Right ventricle myocardium superior (tissue), 1 donor: Measurements from ENCODE around the gene SPPL2C. TPM values are rescaled to one million over a fixed set of nuclear protein-coding genes. Genes with fewer than 3 reads are reported as not detected.

Source experiments
- ATAC-seq: fragments of 200-7000 bp; cut with Tn5 transposase; one replicate; pipeline ENCODE4 v1.9.1; 2020; ENCODE audit warnings: mild to moderate bottlenecking; ENCODE audit not compliant: poor library complexity
- DNase-seq: peaks from one replicate; pipeline ENCODE4 v3.0.0-alpha.2; 2020
- intact Hi-C: fragments of 100-400 bp; cut with DNase I; formaldehyde crosslinking; loops from one replicate; pipeline ENCODE4 v1.11.2; 2022
- total RNA-seq: library from RNA; stranded (reverse); fragmentation: NEBNext Ultra II Directional; extraction: Animal tissue kit (Norgen Biotek cat#: 25700); gene quantifications from one replicate; pipeline ENCODE4 v1.2.1, GENCODE V29; 2021
- donor health status: DM: no; HTN: yes; CAD: no; lungs with severe emphysema.

SPPL2C gene
- total RNA-seq, 1 donor from 2014 or later = not detected

DNA sequence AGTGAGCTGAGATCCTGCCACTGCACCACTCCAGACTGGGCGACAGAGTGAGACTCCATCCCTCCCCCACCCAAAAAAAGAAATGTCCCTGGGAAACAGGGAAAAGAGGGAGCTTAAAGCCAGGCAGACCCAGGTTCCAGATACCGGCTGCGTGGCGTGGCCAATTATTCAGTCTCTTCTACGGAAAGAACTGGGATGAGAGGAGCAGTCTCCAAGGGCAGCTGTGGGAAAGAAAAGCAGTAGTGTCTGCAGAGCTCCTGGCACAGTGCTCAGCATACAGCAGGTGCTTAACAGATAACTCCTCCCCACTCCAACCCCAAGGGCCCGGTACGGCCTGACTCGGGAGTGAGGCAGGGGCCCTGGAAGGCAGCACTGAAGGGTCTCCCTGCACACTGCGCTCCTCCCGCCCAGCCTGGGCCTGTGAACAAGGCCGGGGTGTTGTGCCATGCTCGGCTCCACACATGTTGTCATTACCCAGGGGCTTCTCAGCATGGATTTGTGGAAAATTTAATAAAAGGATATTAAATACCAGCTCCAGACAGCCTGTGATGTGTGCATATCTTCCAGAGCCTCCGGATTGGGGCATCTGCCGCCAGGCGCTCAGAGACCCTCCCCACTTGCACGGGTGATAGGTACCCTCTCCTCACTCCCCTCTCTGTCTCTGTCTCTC lies 17.6 kb upstream of the SPPL2C start:
- ATAC-seq (no peak), DNase-seq (no peak)
- intact Hi-C loops = no loop called here

DNA sequence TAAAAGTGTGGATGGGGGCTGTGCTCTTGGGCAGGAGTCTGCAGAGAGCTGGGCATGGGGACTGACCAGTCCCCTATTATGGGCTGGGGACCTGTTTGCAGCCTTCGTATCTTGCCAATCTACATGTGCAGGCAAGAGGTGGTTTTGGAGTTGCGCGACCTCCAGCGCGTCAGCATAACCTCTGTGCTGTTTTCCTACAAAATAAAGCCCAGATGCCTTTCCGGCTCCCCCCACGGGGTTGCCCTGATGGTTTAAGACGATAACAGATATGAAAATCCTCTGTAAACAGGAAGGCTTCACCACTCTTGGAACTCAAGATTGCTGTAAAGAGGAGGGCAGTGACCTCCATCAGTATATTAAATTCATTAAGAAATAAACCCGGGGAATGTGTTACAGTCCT lies 16.5 kb upstream of the SPPL2C start:
- DNase-seq (no peak), ATAC-seq (no peak)
- intact Hi-C loops = no loop called here

DNA sequence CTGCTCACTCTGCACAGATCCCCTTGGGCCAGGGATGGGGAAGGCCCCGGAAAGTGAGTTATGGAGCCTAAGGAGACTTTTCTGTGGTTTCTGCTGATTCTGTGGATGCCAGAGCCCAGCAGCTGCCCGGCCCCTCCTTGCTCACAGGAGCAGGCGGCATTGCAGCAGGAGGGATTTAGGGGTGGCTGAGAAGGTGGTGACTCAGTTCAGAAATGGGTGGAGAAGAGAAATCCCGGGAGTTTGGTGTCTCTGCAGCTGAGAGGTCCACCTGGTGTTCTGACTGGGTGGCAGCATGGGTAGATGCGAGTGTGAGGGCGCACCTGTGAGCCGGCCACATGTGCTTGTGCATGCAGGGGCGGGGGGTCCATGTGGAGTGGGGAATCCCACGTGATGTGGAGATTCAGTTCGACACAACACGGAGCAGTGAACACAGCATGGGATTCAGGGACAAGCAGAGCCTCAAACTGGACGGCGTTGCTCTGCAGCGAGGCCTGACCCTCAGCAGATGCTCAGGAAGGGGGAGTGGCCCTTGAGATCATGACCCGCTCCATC lies 16.0 kb upstream of the SPPL2C start:
- intact Hi-C loops = no loop called here
- ATAC-seq = no peak

DNA sequence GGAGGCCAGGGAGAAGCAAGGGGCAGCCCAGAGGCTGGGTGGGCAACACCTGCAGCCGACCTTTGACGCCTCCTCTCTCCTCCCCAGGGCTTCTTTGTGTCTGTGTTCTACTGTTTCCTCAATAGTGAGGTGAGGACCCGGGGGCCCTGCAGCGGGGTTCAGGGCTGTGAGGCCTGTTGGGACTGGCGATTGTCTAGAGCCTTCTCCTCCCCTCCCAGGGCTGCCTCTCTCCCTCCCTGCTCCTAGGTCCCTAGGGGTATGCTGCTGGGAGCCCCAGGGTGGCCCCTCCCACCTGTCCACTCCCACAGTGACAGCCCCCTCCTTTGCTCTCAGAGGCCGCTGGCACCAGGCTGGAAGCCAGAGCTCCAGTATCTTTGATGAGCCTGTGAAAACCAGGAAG lies 10.8 kb upstream of the SPPL2C start:
- intact Hi-C loops = loop anchor here (2.0 kb wide), 1 partner anchor 193 kb away; no protein-coding TSS in a partner anchor
- DNase-seq (no peak), ATAC-seq (no peak)

More for the DNA sequence above, 16.0 kb upstream of the SPPL2C start:
- no peak for DNase-seq

DNA sequence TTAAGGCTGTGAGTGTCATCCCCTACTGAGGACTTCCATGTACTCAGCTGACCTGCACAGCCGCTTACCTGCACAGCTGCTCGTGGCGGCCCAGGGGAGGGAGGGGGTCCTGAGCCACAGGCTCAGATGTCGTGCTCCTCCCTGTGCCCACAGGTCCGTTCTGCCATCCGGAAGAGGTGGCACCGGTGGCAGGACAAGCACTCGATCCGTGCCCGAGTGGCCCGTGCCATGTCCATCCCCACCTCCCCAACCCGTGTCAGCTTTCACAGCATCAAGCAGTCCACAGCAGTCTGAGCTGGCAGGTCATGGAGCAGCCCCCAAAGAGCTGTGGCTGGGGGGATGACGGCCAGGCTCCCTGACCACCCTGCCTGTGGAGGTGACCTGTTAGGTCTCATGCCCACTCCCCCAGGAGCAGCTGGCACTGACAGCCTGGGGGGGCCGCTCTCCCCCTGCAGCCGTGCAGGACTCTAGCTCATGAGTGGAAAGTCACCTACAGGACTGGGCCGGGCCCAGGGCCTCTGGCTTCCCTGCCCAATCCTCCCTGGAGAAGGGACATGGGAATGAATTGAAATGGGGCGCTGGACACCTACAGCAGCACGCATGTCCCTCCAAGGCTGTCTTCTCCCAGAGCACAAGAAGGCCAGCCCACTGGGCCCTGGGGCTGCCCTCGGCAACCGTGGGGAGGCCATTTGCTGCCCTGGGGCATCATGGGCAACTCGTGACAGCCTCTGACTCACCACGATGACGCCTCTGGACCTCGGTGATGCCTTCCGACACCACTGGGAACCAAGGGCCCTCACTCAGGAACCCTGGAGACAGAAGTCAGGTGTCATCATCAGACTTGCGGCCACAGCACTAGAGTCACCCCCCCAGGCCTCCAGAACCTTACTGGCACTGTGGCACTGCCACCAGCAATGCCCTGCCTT lies 9.9 kb upstream of the SPPL2C start:
- intact Hi-C loops = no loop called here
- DNase-seq (no peak), ATAC-seq (no peak)

DNA sequence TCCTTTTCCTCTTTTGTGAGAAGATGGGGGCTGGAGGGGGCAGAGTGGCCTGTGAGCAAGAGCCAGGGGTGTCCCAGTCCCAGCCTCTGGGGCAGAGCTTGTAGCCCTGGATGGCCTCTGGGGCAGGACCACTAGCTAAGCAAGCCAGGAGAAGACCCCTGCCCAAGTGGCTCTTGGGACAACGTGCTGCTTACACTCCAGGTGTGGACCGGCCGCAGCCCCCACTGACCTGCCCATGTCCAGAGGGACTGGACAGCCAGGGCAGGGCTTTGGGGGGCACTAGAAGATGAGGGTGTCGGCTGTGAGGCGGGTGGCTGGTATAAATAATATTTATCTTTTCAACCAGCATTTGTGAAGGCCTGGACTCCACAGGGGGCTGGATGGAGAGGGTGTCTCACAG lies 9.2 kb upstream of the SPPL2C start:
- intact Hi-C loops = no loop called here
- ATAC-seq = no peak
- no peak for DNase-seq

DNA sequence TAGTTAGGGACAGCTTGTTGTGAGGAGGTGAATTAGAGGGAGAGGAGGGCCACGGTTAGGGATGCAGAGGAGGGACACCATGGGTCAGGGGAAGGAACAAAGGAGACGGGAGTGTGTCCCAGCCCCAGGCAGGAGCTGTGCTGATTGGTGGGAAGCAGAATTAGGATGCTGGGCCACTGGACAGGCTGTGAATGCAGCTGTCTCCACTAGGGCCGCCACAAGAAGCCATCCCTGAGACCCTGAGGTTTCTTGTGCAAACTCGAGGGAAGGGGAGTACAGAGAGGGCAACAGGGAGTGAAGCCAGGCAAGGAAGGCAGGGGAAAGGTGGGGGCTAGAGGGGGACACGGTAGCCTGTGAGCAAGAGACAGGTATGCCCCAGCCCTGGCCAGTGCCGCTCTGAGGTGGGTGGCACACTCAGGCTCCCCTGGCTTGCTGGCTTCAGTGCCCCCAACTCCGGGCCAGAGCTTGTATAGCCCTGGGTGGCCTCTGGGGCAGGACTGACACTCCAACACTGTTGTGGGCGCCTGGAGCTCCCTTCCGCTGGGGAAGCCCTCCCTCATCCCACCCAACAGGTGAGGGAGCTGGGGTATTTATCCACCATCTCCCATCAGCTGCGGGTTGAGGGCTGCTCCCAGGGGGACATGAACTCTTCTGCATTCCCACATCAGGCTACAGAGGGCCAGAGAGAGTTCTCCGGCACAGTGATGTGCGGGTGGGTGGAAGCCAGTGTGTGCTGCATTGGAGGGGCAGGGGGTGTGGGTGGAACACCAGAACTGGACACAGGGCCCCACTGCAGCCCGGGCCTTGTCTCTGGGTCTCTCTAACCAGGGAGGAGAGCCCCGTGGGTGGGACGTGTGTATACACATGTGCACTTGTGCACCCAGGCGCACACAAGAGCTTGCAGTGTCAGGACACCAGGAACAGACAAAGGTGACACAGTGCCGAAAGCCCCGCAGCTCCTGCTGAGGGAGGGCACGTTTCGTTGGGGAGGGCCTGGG lies 8.3 kb upstream of the SPPL2C start:
- intact Hi-C loops = no loop called here
- ATAC-seq = no peak
- DNase-seq = no peak

DNA sequence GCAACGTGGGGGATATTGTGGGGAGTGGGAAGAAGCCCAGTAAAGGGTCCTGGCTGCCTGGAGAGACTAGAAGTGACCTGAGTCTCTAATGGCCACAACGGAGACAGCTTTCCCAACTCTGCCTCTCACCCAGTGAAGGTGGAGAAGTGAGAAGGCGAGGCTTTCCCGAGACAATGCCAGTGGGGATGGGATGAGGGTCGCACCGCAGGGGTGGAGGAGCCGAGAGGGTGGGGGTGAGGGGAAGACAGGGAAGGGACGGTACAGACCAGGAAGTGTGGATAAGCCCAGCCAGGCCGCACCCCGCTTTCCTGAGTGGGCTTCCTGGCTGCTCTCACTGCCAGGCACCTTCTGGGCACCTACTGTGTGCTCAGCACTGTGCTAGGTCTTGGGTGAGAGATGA lies 7.5 kb upstream of the SPPL2C start:
- DNase-seq = no peak
- ATAC-seq = no peak
- intact Hi-C loops = no loop called here

DNA sequence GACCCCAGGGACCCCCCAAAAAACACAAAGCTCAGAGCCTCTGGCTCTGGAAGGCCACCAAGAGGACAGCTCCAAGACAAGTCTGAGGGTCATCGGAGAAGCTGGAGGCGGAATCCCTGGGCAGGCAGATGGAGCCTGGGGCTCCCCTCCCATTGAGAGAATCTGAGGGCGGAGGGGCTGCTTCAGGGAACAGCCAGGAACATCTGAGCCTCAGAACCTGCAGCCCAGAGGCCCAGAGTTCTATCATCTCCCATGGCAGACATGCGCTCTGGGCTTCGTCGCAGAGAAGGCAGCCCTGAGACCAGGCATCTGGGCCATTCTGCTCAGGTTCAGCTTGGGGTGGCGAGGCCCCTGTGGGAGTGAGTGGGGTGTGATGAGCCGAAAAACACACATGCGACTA lies 7.1 kb upstream of the SPPL2C start:
- intact Hi-C loops = no loop called here

DNA sequence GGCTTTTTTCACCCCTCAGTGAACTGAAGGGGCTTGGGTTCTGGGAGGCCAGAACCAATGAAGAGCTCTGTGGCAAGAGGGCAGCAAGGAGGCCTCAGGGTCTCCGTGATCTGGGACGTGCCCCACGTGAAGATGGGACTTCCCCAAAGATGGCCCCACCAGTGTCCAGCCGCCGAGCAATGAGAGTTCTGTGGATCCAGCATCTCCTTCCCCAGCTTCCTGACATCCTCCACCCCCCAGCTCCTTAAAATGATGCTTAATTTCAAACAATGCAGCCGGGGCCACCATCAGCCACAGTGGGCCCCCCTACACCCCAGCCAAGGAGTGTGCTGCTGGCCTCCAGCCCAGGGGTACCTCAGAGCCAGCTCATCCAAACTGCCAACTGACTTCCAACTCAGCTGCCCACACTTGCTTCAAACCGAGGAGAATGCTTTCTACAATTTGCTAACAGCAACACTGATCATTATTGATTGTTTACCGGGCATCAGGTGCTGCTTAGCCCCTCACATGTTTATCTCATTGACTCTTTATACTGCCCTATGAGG lies 5.9 kb upstream of the SPPL2C start:
- DNase-seq (no peak), ATAC-seq (no peak)
- intact Hi-C loops = no loop called here

More for the DNA sequence above, 7.1 kb upstream of the SPPL2C start:
- DNase-seq = no peak
- ATAC-seq = no peak

DNA sequence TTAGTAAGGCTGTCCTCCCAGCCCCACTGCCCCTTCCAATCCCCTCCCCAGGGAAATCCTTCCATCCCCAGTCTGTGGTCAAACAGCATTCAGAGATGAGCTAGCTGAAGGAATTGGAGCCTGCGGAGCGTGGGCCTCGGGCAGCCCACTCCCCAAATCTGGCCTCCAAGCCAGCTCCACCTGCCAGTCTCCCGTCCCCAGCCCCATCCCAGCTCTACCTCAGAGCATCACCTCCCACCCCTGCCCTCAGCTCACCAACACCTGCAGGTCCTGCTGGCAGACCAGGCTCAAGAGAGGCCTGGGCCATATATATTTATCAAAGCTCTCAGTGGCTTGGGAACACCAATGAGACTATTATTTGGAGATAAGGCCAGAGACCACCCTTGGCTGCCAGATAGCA lies 5.2 kb upstream of the SPPL2C start:
- ATAC-seq (no peak), DNase-seq (no peak)
- intact Hi-C loops = no loop called here

DNA sequence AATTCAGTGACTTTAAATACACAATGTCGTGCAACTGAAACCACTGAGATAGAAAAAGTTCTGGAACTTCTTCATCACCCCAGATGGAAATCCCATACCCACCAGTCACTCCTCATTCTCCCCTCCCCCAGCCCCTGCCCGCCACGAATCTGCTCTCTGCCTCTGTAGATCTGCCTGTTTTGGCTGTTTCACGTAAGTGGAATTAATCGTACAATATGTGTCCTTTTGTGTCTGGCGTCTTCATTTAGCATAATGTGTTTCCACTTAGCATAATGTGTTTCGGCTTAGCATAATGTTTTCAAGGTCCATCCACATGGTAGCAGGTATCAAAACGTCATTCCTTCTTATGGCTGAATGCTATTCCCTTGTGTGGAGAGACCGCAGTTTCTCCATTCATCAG lies 3.5 kb upstream of the SPPL2C start:
- ATAC-seq (no peak), DNase-seq (no peak)
- intact Hi-C loops = no loop called here

DNA sequence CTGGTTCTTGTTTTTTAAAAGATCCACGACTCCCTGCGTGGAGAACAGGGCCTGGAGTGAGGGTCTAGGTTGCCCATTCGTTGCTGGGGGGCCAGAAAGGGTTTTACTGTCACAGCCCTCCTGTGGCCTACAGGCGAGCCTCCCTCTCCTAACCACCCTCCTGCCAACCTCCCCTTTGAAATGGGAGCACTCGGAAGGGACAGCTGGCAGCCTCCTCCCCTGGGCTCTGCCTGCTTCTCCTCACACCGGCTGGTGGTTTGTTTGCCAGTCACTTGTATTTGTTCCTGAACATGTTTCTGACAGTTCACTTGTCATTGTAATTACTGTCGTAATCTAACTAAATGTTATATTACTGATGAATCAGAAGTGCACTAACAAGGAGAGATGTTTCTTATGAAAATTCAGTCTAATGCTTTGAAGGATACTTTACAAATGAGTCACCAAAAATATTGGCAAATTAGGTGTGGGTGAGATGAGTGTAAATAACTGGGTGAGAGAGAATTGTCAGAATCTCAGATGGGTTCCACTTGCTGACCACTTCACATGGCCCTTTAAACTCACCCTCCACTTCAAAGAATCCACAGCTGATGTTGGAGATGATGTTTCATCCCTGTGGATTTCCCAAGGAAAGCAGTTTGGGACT lies 2.7 kb upstream of the SPPL2C start:
- ATAC-seq = no peak
- intact Hi-C loops = no loop called here
- DNase-seq = no peak

DNA sequence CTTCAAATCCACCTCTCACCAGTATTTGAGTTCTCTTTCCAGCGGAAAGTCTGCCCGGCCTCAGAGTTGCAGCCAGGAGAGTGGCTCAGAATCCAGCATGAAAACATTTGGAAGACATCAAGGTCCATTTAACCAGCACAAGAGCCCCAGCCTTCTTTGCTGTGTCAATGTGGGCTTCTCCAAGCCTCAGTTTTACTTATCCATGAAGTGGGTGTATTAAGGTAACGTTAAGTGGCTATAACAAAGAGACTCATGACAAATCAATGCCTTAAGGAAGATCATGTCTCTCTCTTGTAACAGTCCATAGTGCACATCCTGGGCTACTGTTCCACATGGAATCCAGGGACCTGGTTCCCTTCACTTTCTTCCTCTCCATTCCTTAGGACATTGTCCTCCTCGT lies 959 bp upstream of the SPPL2C start:
- ATAC-seq (no peak), DNase-seq (no peak)
- intact Hi-C loops = no loop called here

DNA sequence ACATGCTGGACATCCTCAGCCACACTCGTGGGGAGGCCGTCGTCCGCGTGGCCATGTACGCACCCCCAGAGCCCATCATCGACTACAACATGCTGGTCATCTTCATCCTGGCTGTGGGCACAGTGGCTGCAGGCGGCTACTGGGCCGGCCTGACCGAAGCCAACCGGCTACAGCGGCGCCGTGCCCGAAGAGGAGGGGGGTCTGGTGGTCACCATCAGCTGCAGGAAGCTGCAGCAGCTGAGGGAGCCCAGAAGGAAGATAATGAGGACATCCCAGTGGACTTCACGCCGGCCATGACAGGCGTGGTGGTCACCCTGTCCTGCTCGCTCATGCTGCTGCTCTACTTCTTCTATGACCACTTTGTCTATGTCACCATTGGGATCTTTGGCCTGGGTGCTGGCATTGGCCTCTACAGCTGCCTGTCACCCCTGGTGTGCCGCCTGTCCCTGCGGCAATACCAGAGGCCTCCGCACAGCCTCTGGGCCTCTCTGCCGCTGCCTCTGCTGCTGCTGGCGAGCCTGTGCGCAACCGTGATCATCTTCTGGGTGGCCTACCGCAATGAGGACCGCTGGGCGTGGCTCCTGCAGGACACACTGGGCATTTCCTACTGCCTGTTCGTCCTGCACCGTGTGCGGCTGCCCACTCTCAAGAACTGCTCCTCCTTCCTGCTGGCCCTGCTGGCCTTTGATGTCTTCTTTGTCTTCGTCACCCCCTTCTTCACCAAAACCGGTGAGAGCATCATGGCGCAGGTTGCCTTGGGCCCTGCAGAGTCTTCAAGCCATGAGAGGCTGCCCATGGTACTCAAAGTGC lies 900 bp downstream of the SPPL2C start:
- no peak for ATAC-seq
- intact Hi-C loops = no loop called here
- DNase-seq = no peak

DNA sequence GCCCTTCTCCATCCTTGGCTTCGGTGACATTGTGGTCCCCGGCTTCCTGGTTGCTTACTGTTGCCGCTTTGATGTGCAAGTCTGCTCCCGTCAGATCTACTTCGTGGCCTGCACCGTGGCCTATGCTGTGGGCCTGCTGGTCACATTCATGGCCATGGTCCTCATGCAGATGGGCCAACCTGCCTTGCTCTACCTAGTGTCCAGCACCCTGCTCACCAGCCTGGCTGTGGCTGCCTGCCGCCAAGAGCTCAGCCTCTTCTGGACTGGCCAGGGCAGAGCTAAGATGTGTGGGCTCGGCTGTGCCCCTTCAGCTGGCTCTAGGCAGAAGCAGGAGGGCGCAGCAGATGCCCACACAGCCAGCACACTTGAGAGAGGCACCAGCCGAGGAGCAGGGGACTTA lies 1.5 kb downstream of the SPPL2C start:
- DNase-seq (no peak), ATAC-seq (no peak)
- intact Hi-C loops = no loop called here

DNA sequence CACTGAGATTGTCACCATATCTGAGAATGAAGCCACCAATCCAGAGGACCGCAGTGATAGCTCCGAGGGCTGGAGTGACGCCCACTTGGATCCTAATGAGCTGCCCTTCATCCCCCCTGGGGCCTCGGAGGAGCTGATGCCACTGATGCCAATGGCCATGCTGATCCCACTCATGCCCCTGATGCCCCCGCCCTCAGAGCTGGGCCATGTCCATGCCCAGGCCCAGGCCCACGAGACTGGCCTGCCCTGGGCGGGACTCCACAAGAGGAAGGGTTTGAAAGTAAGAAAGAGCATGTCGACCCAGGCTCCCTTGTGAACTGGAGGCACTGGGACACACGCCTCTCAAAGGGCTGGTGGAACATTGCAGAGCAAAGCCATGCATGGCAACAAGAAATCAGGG lies 2.0 kb downstream of the SPPL2C start:
- DNase-seq (no peak), ATAC-seq (no peak)
- intact Hi-C loops = no loop called here
